ENCODE measurements around the gene KCNK7.

GRCh38 chr11:65560555-65561418, 34.8 kb downstream of the KCNK7 start:
- no peak for TF ChIP-seq CTCF (conservative IDR thresholded peaks at IDR 0.05; ENCODE audit: low read depth, low read length)
- no peak for TF ChIP-seq EZH2 (IDR thresholded peaks at IDR 0.05; ENCODE audit: low read length, unreplicated experiment)
